HepG2 (cell line): ENCODE data around the gene ENDOG. TPM values are rescaled to one million over a fixed set of nuclear protein-coding genes. Genes with fewer than 3 reads are reported as not detected.

ENCODE experiments used
- GTF3A ChIP-seq: sonication (generic); formaldehyde crosslinking; conservative IDR thresholded peaks from 2 replicates; pipeline ENCODE4 v1.4.0; 2020; ENCODE audit warnings: mild to moderate bottlenecking, missing genetic modification reagents
- HES4 ChIP-seq: sonication (generic); formaldehyde crosslinking; IDR thresholded peaks from 2 replicates; pipeline ENCODE4 v1.9.0; 2021; ENCODE audit warnings: mild to moderate bottlenecking, missing genetic modification reagents, borderline replicate concordance
- HNRNPLL ChIP-seq: fragments of 200-400 bp; formaldehyde crosslinking; IDR thresholded peaks from 2 replicates; pipeline ENCODE4 v1.6.1; 2017; ENCODE audit warnings: mild to moderate bottlenecking, low read depth, low read length; ENCODE audit not compliant: poor library complexity, severe bottlenecking
- ISL2 ChIP-seq: sonication (generic); formaldehyde crosslinking; IDR thresholded peaks from 2 replicates; pipeline ENCODE4 v1.5.0; 2020; ENCODE audit warnings: missing genetic modification reagents
- KDM6A ChIP-seq: IDR thresholded peaks from 2 replicates; pipeline ENCODE4 v1.6.1; 2016; ENCODE audit warnings: low read depth
- KLF9 ChIP-seq: IDR thresholded peaks from 2 replicates; pipeline ENCODE4 v1.6.1; 2016; ENCODE audit warnings: low read depth
- NR2F2 ChIP-seq: IDR thresholded peaks from 2 replicates; pipeline ENCODE4 v1.6.1; 2012; ENCODE audit warnings: low read depth, inconsistent platforms, borderline replicate concordance
- PHF20 ChIP-seq: sonication (generic); formaldehyde crosslinking; IDR thresholded peaks from 2 replicates; pipeline ENCODE4 v1.5.0; 2020; ENCODE audit warnings: mild to moderate bottlenecking, missing genetic modification reagents
- REXO4 ChIP-seq: sonication (generic); formaldehyde crosslinking; IDR thresholded peaks from 2 replicates; pipeline ENCODE4 v1.8.0; 2022; ENCODE audit warnings: missing genetic modification reagents, mild to moderate bottlenecking, borderline replicate concordance
- SALL2 ChIP-seq: sonication (generic); formaldehyde crosslinking; IDR thresholded peaks from 2 replicates; pipeline ENCODE4 v1.8.1; 2023; ENCODE audit warnings: mild to moderate bottlenecking, missing genetic modification reagents, inconsistent platforms
- SETDB1 ChIP-seq: sonication (generic); formaldehyde crosslinking; IDR thresholded peaks from 2 replicates; pipeline ENCODE4 v1.5.1; 2020; ENCODE audit warnings: missing genetic modification reagents, mild to moderate bottlenecking, borderline replicate concordance
- SP2 ChIP-seq: sonication (generic); formaldehyde crosslinking; IDR thresholded peaks from 2 replicates; pipeline ENCODE4 v1.5.1; 2020; ENCODE audit warnings: mild to moderate bottlenecking, missing genetic modification reagents
- TAF15 ChIP-seq: fragments of 200-400 bp; formaldehyde crosslinking; IDR thresholded peaks from one replicate; pipeline ENCODE4 v1.6.1; 2018; ENCODE audit warnings: mild to moderate bottlenecking, low read depth, low read length; ENCODE audit not compliant: poor library complexity, severe bottlenecking
- TSC22D2 ChIP-seq: sonication (generic); formaldehyde crosslinking; IDR thresholded peaks from 2 replicates; pipeline ENCODE4 v1.5.1; 2020; ENCODE audit warnings: missing genetic modification reagents, mild to moderate bottlenecking, borderline replicate concordance
- XBP1 ChIP-seq: sonication (generic); formaldehyde crosslinking; IDR thresholded peaks from 2 replicates; pipeline ENCODE4 v1.5.0; 2020; ENCODE audit warnings: missing genetic modification reagents
- ZFP37 ChIP-seq: sonication (generic); formaldehyde crosslinking; IDR thresholded peaks from 2 replicates; pipeline ENCODE4 v1.4.0; 2020; ENCODE audit warnings: missing genetic modification reagents, borderline replicate concordance
- ZNF484 ChIP-seq: sonication (generic); formaldehyde crosslinking; IDR thresholded peaks from 2 replicates; pipeline ENCODE4 v1.5.1; 2020; ENCODE audit warnings: mild to moderate bottlenecking, low read depth, missing genetic modification reagents, borderline replicate concordance
- ZNF746 ChIP-seq: sonication (generic); formaldehyde crosslinking; IDR thresholded peaks from 2 replicates; pipeline ENCODE4 v1.8.0; 2022; ENCODE audit warnings: mild to moderate bottlenecking, missing genetic modification reagents
- ZSCAN21 ChIP-seq: sonication (generic); formaldehyde crosslinking; IDR thresholded peaks from 2 replicates; pipeline ENCODE4 v1.8.0; 2022; ENCODE audit warnings: mild to moderate bottlenecking, missing genetic modification reagents, moderate library complexity, borderline replicate concordance
- polyA plus RNA-seq, 8 experiments: library from polyadenylated mRNA; depleted of rRNA in 3 of 8; stranded (reverse) in 7 of 8; unstranded in 1 of 8; fragments of >200 nt; fragmentation: Illumina TruSeq in 4 of 8; extraction: Trizol in 4 of 8; gene quantifications; 2 replicates each; pipeline versions ENCODE4 v1.2.1 to v1.2.3, GENCODE V29; 2011 to 2016; ENCODE audit warnings: low read depth in 4 of 8, missing spikeins in 1 of 8, mixed read lengths in 1 of 8; ENCODE audit not compliant: insufficient read depth in 1 of 8
- total RNA-seq, 5 experiments: library from RNA; depleted of rRNA; stranded (reverse); fragments of >200 nt; fragmentation: Illumina TruSeq; extraction: Trizol; gene quantifications; 2 replicates each; pipeline ENCODE4 v1.2.3, GENCODE V29; 2016; ENCODE audit warnings: low read depth in 1 of 5
- TF ChIP-seq, protein P1 (sequence below): IDR thresholded peaks from 2 replicates; pipeline ENCODE4 v1.6.1; 2018; ENCODE audit warnings: missing genetic modification reagents
- TF ChIP-seq, protein P2 (sequence below): sonication (generic); formaldehyde crosslinking; IDR thresholded peaks from 2 replicates; pipeline ENCODE4; 2020; ENCODE audit warnings: missing genetic modification reagents, mild to moderate bottlenecking, borderline replicate concordance
- TF ChIP-seq, protein P3 (sequence below), 2 experiments: sonication (generic) in 1 of 2; formaldehyde crosslinking in 1 of 2; IDR thresholded peaks; 2 replicates each; pipeline versions ENCODE4 v1.5.1 to v1.6.1; 2011 to 2020; ENCODE audit warnings: borderline replicate concordance in 1 of 2, low read depth in 1 of 2, low read length in 1 of 2, mild to moderate bottlenecking in 1 of 2, missing genetic modification reagents in 1 of 2, moderate library complexity in 1 of 2
- TF ChIP-seq, protein P4 (sequence below): sonication (generic); formaldehyde crosslinking; IDR thresholded peaks from 2 replicates; pipeline ENCODE4 v1.4.0; 2020; ENCODE audit warnings: missing genetic modification reagents

The ENDOG gene
- total and polyA plus RNA-seq, 2 of the 13 experiments (the other 11 are each of a cell fraction or from before 2014, with no cell fraction given): 26.3 to 28.8 TPM

DNA sequence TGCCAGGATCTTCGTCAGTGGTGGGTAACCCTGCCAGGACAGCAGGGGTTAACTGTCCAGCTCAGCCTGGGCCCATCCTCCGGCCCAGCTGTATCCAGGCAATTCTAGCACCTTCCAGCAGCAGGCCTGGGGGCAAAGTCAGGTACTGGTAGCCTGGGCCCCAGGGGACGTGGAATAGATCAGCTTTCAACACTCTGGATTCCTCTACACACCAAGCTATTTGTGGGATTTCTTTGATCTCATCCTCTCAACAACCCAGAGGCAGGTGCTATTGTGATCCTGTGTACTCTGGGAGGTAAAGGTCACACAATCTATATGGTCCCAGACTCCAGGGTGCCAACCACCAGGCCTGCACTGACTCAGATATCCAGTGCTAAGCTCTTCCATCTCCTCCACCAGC lies 20.0 kb downstream of the ENDOG start (continued):
- TF ChIP-seq, protein P1, sequence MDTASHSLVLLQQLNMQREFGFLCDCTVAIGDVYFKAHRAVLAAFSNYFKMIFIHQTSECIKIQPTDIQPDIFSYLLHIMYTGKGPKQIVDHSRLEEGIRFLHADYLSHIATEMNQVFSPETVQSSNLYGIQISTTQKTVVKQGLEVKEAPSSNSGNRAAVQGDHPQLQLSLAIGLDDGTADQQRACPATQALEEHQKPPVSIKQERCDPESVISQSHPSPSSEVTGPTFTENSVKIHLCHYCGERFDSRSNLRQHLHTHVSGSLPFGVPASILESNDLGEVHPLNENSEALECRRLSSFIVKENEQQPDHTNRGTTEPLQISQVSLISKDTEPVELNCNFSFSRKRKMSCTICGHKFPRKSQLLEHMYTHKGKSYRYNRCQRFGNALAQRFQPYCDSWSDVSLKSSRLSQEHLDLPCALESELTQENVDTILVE: 0 out of 2 replicates have a peak, but pooled peaks have one; percentile 28
- TF ChIP-seq XBP1 (CRISPR knock-in tag): no peak
- 0 out of 2 replicates have a peak, but pooled peaks have one; percentile 34 for TF ChIP-seq ZSCAN21 (CRISPR knock-in tag)
- TF ChIP-seq NR2F2: peak; percentile 94
- TF ChIP-seq SALL2 (CRISPR knock-in tag): no peak
- TF ChIP-seq, protein P2, sequence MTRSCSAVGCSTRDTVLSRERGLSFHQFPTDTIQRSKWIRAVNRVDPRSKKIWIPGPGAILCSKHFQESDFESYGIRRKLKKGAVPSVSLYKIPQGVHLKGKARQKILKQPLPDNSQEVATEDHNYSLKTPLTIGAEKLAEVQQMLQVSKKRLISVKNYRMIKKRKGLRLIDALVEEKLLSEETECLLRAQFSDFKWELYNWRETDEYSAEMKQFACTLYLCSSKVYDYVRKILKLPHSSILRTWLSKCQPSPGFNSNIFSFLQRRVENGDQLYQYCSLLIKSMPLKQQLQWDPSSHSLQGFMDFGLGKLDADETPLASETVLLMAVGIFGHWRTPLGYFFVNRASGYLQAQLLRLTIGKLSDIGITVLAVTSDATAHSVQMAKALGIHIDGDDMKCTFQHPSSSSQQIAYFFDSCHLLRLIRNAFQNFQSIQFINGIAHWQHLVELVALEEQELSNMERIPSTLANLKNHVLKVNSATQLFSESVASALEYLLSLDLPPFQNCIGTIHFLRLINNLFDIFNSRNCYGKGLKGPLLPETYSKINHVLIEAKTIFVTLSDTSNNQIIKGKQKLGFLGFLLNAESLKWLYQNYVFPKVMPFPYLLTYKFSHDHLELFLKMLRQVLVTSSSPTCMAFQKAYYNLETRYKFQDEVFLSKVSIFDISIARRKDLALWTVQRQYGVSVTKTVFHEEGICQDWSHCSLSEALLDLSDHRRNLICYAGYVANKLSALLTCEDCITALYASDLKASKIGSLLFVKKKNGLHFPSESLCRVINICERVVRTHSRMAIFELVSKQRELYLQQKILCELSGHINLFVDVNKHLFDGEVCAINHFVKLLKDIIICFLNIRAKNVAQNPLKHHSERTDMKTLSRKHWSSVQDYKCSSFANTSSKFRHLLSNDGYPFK (CRISPR knock-in tag): no peak; the same call in 1 of the 2 replicates
- TF ChIP-seq, protein P3, sequence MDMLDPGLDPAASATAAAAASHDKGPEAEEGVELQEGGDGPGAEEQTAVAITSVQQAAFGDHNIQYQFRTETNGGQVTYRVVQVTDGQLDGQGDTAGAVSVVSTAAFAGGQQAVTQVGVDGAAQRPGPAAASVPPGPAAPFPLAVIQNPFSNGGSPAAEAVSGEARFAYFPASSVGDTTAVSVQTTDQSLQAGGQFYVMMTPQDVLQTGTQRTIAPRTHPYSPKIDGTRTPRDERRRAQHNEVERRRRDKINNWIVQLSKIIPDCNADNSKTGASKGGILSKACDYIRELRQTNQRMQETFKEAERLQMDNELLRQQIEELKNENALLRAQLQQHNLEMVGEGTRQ (IDR thresholded peaks at IDR 0.05; ENCODE audit: low read depth, low read length): no peak
- TF ChIP-seq, protein P3 (CRISPR knock-in tag; IDR thresholded peaks at IDR 0.05; ENCODE audit: borderline replicate concordance): no peak
- TF ChIP-seq SETDB1 (CRISPR knock-in tag): no peak
- no peak for TF ChIP-seq HES4
- TF ChIP-seq ISL2: peak; percentile 56
- no peak for TF ChIP-seq ZFP37 (CRISPR knock-in tag)
- no peak for TF ChIP-seq SP2 (CRISPR knock-in tag)
- TF ChIP-seq, protein P4, sequence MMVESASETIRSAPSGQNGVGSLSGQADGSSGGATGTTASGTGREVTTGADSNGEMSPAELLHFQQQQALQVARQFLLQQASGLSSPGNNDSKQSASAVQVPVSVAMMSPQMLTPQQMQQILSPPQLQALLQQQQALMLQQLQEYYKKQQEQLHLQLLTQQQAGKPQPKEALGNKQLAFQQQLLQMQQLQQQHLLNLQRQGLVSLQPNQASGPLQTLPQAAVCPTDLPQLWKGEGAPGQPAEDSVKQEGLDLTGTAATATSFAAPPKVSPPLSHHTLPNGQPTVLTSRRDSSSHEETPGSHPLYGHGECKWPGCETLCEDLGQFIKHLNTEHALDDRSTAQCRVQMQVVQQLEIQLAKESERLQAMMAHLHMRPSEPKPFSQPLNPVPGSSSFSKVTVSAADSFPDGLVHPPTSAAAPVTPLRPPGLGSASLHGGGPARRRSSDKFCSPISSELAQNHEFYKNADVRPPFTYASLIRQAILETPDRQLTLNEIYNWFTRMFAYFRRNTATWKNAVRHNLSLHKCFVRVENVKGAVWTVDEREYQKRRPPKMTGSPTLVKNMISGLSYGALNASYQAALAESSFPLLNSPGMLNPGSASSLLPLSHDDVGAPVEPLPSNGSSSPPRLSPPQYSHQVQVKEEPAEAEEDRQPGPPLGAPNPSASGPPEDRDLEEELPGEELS (CRISPR knock-in tag): peak; percentile 82
- TF ChIP-seq REXO4 (CRISPR knock-in tag): no peak
- no peak for TF ChIP-seq HNRNPLL
- TF ChIP-seq KLF9 (CRISPR knock-in tag): no peak
- TF ChIP-seq ZNF746 (CRISPR knock-in tag): no peak
- no peak for TF ChIP-seq GTF3A (CRISPR knock-in tag)
- no peak for TF ChIP-seq ZNF484 (CRISPR knock-in tag)
- no peak for TF ChIP-seq TAF15
- TF ChIP-seq TSC22D2: no peak
- TF ChIP-seq PHF20 (CRISPR knock-in tag): no peak
- TF ChIP-seq KDM6A: peak; percentile 51
